Activated CD4-positive, alpha-beta T cell treated with anti-CD3 and anti-CD28 coated beads, Interleukin-2, amount 10 ng/mL, durations not matched to agents 24 days and 14 days (primary cell): Measurements from ENCODE around the gene MSRB2. TPM values are rescaled to one million over a fixed set of nuclear protein-coding genes. Genes with fewer than 3 reads are reported as not detected.

ENCODE experiments used
- DNase-seq: peaks from one replicate; pipeline ENCODE4 v3.0.0; 2022
- H3K27ac Mint-ChIP-seq: one replicate; pipeline ENCODE4 v1.8.0; 2022; ENCODE audit warnings: mild to moderate bottlenecking, mixed read lengths
- H3K27me3 Mint-ChIP-seq: one replicate; pipeline ENCODE4 v1.8.0; 2022; ENCODE audit warnings: mixed read lengths
- H3K36me3 Mint-ChIP-seq: one replicate; pipeline ENCODE4 v1.8.0; 2022; ENCODE audit warnings: low read depth, mild to moderate bottlenecking, mixed read lengths
- H3K4me1 Mint-ChIP-seq: one replicate; pipeline ENCODE4 v1.8.0; 2021; ENCODE audit warnings: mixed read lengths
- H3K4me3 Mint-ChIP-seq: one replicate; pipeline ENCODE4 v1.8.0; 2022; ENCODE audit warnings: mild to moderate bottlenecking, moderate library complexity, mixed read lengths
- H3K9me3 Mint-ChIP-seq: one replicate; pipeline ENCODE4 v1.8.0; 2021; ENCODE audit warnings: mixed read lengths
- intact Hi-C: fragments of 100-400 bp; cut with micrococcal nuclease; formaldehyde crosslinking; loops from one replicate; pipeline ENCODE4 v1.15.1; 2023
- total RNA-seq: library from RNA; stranded (reverse); gene quantifications from 2 replicates; pipeline ENCODE4 v1.2.3, GENCODE V29; 2022

The MSRB2 gene
- total RNA-seq, 1 donor from 2014 or later, result 3.9 TPM

GRCh38 chr10:23111517-23112286, 16.3 kb downstream of the MSRB2 start:
- peaks cover 9% of the 10 kb centered on the region for H3K36me3 Mint-ChIP-seq
- H3K4me3 Mint-ChIP-seq, result no peak overlapping the region
- intact Hi-C loops, result no loop called here
- no peaks in the 10 kb centered on the region for H3K27me3 Mint-ChIP-seq
- H3K9me3 Mint-ChIP-seq, result no peaks in the 10 kb centered on the region
- H3K4me1 Mint-ChIP-seq, result no peaks in the 10 kb centered on the region
- no peak for DNase-seq
- H3K27ac Mint-ChIP-seq, result no peak overlapping the region

- no peaks in the 10 kb centered on the region for H3K4me1 Mint-ChIP-seq
- no peak for DNase-seq
- H3K9me3 Mint-ChIP-seq, result no peaks in the 10 kb centered on the region
- H3K4me3 Mint-ChIP-seq, result no peak overlapping the region
- no peak overlapping the region for H3K27ac Mint-ChIP-seq
- intact Hi-C loops, result no loop called here
- H3K36me3 Mint-ChIP-seq, result peaks cover 6% of the 10 kb centered on the region
- no peaks in the 10 kb centered on the region for H3K27me3 Mint-ChIP-seq
Observed at GRCh38 chr10:23114228-23114850, 19.0 kb downstream of the MSRB2 start.

DNA sequence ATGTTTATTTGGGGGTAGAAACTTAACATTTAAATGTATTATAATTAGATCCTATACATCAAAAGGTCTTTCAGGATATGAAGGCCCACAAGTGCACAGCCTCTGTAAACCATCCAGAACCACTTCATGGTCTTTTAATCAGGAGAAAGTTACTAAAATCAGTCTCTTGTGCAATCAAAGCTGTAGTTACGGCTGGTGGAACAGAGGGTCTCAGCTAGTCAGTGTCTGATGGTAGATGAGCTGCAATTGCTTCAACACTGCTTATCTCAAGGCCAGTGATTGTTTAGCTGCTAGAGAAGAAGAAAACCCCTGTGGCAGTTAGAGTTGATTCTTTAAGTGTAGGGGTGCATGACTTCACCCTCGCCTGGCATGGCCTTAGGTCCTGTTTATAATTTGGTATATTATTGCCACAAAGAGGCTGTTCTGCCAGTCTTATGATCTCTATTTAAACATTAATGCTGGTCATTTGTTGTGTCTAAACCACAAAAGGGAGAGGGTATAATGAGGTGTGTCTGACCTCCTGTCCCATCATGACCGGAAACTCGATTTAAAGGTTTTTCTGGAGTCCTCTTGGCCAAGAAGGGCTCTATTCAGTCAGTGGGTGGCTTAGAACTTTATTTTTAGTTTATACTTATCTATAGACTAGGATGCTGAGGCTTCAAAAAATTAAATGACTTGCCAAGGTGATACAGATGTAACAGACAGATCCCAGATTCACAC, 21.3 kb downstream of the MSRB2 start:
- peaks cover 7% of the 10 kb centered on the region for H3K36me3 Mint-ChIP-seq
- DNase-seq, result no peak
- H3K27me3 Mint-ChIP-seq, result no peaks in the 10 kb centered on the region
- intact Hi-C loops, result no loop called here
- H3K4me3 Mint-ChIP-seq, result no peak overlapping the region
- no peaks in the 10 kb centered on the region for H3K4me1 Mint-ChIP-seq
- no peaks in the 10 kb centered on the region for H3K9me3 Mint-ChIP-seq
- H3K27ac Mint-ChIP-seq, result no peak overlapping the region

DNA sequence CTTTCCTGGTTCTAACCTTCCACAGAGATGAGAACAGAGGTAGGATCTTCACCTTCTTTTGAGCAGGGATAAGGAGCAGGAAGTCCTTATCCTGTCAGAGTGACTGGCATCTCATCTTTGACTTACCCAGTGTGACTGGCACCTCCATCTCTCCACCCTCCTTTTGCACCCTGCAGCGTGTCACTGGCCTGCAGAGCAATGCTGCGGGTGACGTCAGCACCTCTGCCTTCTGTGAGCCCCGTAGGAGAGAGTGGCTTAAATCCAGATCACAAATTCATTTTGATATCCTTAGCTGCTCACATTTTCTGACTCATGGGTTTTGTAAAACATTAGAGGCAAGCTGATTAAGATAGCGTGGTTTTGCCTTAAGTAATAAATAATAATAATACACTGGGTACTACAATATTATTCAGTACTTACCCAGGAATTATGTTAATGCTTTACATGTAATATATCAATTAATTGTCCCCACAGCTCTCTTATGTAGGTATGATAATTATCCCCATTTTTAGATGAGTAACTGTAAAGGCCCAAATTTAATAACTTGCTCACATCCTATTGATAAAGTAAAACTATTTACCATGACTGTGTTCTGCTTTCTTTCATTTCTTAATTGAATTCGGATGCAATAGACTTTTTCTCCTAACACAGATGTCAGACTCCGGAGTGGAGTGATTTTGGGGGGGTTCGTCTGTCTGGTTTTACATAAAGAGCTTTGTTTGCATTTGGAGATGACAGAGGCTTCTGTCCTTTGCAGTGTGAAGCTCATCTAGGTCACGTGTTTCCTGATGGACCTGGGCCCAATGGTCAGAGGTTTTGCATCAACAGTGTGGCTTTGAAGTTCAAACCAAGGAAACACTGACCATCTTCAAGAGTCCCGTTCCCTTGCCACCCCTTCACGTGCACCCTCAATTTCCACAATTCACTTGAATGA, 24.9 kb downstream of the MSRB2 start:
- Mint-ChIP-seq H3K27me3 (no peaks in the 10 kb centered on the region), H3K4me3 (no peak overlapping the region), H3K9me3 (no peaks in the 10 kb centered on the region), H3K4me1 (no peaks in the 10 kb centered on the region), H3K27ac (no peak overlapping the region), H3K36me3 (peaks cover 7% of the 10 kb centered on the region)
- intact Hi-C loops, result no loop called here
- no peak for DNase-seq

DNA sequence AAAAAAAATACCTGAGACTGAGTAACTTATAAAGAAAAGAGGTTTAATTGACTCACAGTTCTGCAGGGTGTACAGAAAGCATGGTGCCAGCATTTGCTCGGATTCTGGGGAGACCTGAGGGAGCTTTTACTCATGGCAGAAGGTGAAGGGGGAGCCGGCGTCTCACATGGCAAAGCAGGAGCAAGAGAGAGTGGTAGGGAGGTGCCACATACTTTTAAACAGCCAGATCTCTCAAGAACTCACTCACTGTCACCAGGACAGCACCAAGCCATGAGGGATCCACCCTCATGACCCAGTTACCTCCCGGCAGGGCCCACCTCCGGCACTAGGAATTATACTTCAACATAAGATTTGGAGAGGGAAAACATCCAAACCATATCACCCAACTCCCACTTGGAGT, 25.8 kb downstream of the MSRB2 start:
- H3K9me3 Mint-ChIP-seq, result no peaks in the 10 kb centered on the region
- H3K36me3 Mint-ChIP-seq, result peaks cover 7% of the 10 kb centered on the region
- DNase-seq, result no peak
- no peaks in the 10 kb centered on the region for H3K4me1 Mint-ChIP-seq
- H3K27me3 Mint-ChIP-seq, result no peaks in the 10 kb centered on the region
- intact Hi-C loops, result no loop called here
- no peak overlapping the region for H3K27ac Mint-ChIP-seq
- no peak overlapping the region for H3K4me3 Mint-ChIP-seq

DNA sequence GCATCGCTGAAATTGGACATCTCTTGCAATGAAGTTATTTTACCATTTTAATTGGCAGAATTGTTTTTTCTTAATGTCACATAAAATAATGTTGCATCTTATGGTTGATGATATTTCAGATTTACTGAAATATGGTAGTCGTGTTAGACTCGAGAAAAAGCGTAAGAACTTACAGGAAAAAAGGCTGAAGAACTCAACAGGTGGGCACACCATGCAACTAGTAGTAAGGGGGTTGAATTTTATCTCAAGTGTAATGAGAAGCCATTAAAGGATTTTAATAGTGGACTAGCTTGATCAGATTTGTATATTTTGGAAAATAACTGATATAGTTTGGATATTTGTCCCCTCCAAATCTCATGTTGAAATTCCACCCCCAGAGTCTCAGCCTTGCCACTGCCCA, 41.1 kb downstream of the MSRB2 start:
- Mint-ChIP-seq H3K36me3 (no peaks in the 10 kb centered on the region), H3K27me3 (peaks cover 10% of the 10 kb centered on the region), H3K4me3 (no peak overlapping the region), H3K9me3 (no peaks in the 10 kb centered on the region), H3K4me1 (no peaks in the 10 kb centered on the region), H3K27ac (no peak overlapping the region)
- no peak for DNase-seq
- intact Hi-C loops, result no loop called here

- Mint-ChIP-seq H3K27ac (no peak overlapping the region), H3K27me3 (peaks cover 20% of the 10 kb centered on the region), H3K9me3 (no peaks in the 10 kb centered on the region), H3K4me1 (no peaks in the 10 kb centered on the region), H3K4me3 (no peak overlapping the region), H3K36me3 (no peaks in the 10 kb centered on the region)
- intact Hi-C loops, result no loop called here
- peak; percentile 7 for DNase-seq
Observed at GRCh38 chr10:23139677-23140076, 44.3 kb downstream of the MSRB2 start.

GRCh38 chr10:23141995-23142394, 46.6 kb downstream of the MSRB2 start:
- no peaks in the 10 kb centered on the region for H3K9me3 Mint-ChIP-seq
- intact Hi-C loops, result no loop called here
- no peaks in the 10 kb centered on the region for H3K36me3 Mint-ChIP-seq
- DNase-seq, result peak; percentile 8
- H3K27ac Mint-ChIP-seq, result no peak overlapping the region
- no peaks in the 10 kb centered on the region for H3K4me1 Mint-ChIP-seq
- H3K4me3 Mint-ChIP-seq, result no peak overlapping the region
- H3K27me3 Mint-ChIP-seq, result peaks cover 20% of the 10 kb centered on the region

- intact Hi-C loops, result no loop called here
- no peaks in the 10 kb centered on the region for H3K4me1 Mint-ChIP-seq
- H3K4me3 Mint-ChIP-seq, result no peak overlapping the region
- H3K27me3 Mint-ChIP-seq, result peaks cover 10% of the 10 kb centered on the region
- H3K36me3 Mint-ChIP-seq, result no peaks in the 10 kb centered on the region
- H3K9me3 Mint-ChIP-seq, result no peaks in the 10 kb centered on the region
- H3K27ac Mint-ChIP-seq, result no peak overlapping the region
- no peak for DNase-seq
Observed at GRCh38 chr10:23146258-23146657, 50.9 kb downstream of the MSRB2 start.

GRCh38 chr10:23147035-23147434, 51.7 kb downstream of the MSRB2 start:
- no peak for DNase-seq
- Mint-ChIP-seq H3K36me3 (no peaks in the 10 kb centered on the region), H3K27ac (no peak overlapping the region), H3K4me1 (no peaks in the 10 kb centered on the region), H3K9me3 (no peaks in the 10 kb centered on the region), H3K27me3 (peaks cover 6% of the 10 kb centered on the region), H3K4me3 (no peak overlapping the region)
- intact Hi-C loops, result no loop called here

DNA sequence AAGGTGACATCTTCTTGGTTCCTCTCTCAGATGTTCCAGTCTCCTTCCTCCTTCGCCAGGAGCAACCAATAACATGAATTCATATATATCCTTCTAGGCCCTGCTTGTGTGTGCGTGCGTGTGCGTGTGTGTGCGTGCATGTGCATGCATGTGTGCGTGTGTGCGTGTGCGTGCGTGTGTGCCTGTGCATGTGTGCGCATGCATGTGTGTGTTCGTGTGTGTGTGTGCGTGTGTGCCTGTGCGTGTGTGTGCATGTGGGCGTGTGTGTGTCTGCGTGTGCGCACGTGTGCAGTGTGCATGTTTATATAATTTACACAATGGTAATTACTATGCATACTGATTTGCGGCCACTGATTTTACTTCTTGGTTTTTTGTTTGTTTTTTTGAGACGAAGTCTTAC, 52.8 kb downstream of the MSRB2 start:
- DNase-seq, result no peak
- no peaks in the 10 kb centered on the region for H3K4me1 Mint-ChIP-seq
- H3K36me3 Mint-ChIP-seq, result no peaks in the 10 kb centered on the region
- no peak overlapping the region for H3K27ac Mint-ChIP-seq
- intact Hi-C loops, result no loop called here
- H3K9me3 Mint-ChIP-seq, result no peaks in the 10 kb centered on the region
- no peak overlapping the region for H3K4me3 Mint-ChIP-seq
- no peaks in the 10 kb centered on the region for H3K27me3 Mint-ChIP-seq

DNA sequence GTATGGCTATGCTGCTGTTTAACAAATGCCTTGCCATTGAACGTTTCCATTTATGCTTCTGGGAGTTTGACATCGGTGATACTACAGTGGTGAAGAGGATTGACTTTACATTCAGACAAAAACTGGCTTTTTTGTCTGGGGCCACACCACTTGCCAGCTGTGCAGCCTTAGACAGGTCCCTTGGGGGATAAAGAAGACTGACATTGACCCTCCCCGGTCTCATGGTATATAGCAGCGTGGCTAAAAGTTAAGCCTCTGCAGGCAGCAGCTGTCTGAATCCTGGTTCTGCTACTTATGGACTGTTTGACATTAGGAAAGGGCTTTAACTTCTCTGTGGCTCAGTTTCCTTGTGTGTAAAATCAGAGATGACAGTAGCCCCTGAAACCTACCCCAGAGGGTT, 54.7 kb downstream of the MSRB2 start:
- Mint-ChIP-seq H3K4me3 (no peak overlapping the region), H3K9me3 (no peaks in the 10 kb centered on the region), H3K27me3 (no peaks in the 10 kb centered on the region), H3K27ac (no peak overlapping the region), H3K4me1 (no peaks in the 10 kb centered on the region), H3K36me3 (no peaks in the 10 kb centered on the region)
- intact Hi-C loops, result no loop called here
- no peak for DNase-seq

DNA sequence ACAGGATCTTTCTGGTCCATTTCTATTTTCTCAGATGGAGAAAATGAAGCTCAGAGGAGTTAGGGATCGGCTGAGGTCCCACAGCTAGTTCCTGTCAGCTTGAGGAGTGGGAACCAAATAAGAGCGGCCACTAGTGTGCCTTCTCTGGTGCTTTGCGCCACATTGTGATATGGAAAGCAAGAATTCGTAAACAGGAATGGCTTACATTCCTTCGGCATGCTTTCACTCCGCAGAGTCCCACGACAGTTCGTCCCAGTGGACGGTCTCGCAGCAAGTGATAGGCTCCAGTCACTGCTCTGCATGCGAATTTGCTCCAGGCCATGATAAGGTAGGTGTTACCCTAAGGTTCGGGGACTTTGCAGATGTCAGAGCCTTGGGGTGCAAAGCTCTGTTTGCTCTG, 55.2 kb downstream of the MSRB2 start:
- H3K4me3 Mint-ChIP-seq, result no peak overlapping the region
- H3K9me3 Mint-ChIP-seq, result no peaks in the 10 kb centered on the region
- H3K27me3 Mint-ChIP-seq, result no peaks in the 10 kb centered on the region
- no peaks in the 10 kb centered on the region for H3K4me1 Mint-ChIP-seq
- intact Hi-C loops, result no loop called here
- DNase-seq, result no peak
- no peak overlapping the region for H3K27ac Mint-ChIP-seq
- H3K36me3 Mint-ChIP-seq, result no peaks in the 10 kb centered on the region
